Thoracic aorta (tissue), 2 donors: Measurements from ENCODE around the gene TM4SF18. TPM values are rescaled to one million over a fixed set of nuclear protein-coding genes. Genes with fewer than 3 reads are reported as not detected.
"Not testable (repeated sequence)": the region's sequence is repeated elsewhere in the genome, so short reads cannot be mapped to it uniquely, and the experiment has no call there.

Experiments
- ATAC-seq: fragments of 150-250 bp; one replicate; pipeline ENCODE4 v1.8.0; 2017; ENCODE audit warnings: low read depth; ENCODE audit not compliant: insufficient number of reproducible peaks, low FRiP score
- DNase-seq: peaks from one replicate; pipeline ENCODE4 v3.0.0-alpha.2; 2020; ENCODE audit warnings: low spot score
- H3K27ac ChIP-seq, 2 donors: fragments of 200-600 bp; sonication (generic); 1 replicate in 1 of 2; 2 replicates in 1 of 2; pipeline ENCODE4 v1.5.1; 2016; ENCODE audit warnings: mild to moderate bottlenecking in 2 of 2, moderate library complexity in 2 of 2
- H3K27me3 ChIP-seq: fragments of 200-600 bp; sonication (generic); replicated peaks from 2 replicates; pipeline ENCODE4 v1.6.0; 2016; ENCODE audit warnings: mild to moderate bottlenecking; ENCODE audit not compliant: insufficient read depth
- H3K36me3 ChIP-seq: fragments of 200-600 bp; sonication (generic); one replicate; pipeline ENCODE4 v1.5.1; 2016
- H3K4me1 ChIP-seq, 2 donors: fragments of 200-600 bp; sonication (generic); 1 replicate in 1 of 2; 2 replicates in 1 of 2; pipeline versions ENCODE4 v1.5.1 to v1.6.0; 2016; ENCODE audit warnings: low read depth in 2 of 2, mild to moderate bottlenecking in 1 of 2; ENCODE audit not compliant: control insufficient read depth in 1 of 2
- H3K4me3 ChIP-seq: fragments of 200-600 bp; sonication (generic); 2 replicates; pipeline ENCODE4 v1.5.1; 2016; ENCODE audit warnings: mild to moderate bottlenecking
- H3K9me3 ChIP-seq: fragments of 200-600 bp; sonication (generic); 2 replicates; pipeline ENCODE4 v1.5.1; 2016
- total RNA-seq, 2 donors: library from RNA; depleted of rRNA; stranded (reverse); fragments of >200 nt; gene quantifications; one replicate each; pipeline versions ENCODE4 v1.1.0 to v1.2.3, GENCODE V29; 2016
- TF ChIP-seq, protein P1 (sequence below): fragments of 200-600 bp; sonication (generic); IDR thresholded peaks from one replicate; pipeline ENCODE4 v1.5.1; 2019; ENCODE audit warnings: antibody characterized with exemption

TM4SF18 gene, protein sequence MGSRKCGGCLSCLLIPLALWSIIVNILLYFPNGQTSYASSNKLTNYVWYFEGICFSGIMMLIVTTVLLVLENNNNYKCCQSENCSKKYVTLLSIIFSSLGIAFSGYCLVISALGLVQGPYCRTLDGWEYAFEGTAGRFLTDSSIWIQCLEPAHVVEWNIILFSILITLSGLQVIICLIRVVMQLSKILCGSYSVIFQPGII
- 1 to 10 TPM; 1.9 to 4.9 TPM for total RNA-seq

DNA sequence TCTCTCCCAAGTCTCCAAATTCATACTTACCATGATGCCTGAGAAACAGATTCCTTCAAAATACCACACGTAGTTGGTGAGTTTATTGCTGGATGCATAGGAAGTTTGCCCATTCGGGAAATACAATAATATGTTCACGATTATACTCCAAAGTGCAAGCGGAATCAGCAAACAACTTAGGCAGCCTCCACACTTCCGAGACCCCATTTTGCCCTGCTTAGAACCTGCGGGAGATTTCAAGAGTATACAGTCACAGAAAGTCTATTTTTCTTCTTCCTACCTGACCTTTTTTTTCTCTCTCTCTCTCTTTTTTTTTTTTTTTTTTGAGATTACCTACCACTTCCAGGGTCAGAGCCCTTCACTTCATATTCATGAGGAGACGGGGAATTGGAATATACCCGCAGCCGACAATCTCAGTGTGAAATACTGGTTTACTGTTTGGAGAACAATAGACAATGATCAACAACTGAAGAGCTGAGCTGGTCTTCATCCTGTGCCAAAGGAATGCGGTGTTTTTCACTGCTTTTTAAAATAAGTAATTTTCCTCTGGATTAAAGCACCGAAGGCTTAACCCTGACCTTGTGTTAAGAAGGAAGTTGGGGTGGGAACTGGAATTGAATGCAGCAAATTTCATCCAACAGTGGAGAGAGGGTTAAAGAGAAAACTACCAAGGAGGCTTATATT lies at the start of gene TM4SF18:
Gene TM4SF18 (minus strand): TSS at position 461 of the 684 bp plus-strand sequence. CDS start 254 bp downstream, at position 207.
- peaks cover 11 to 34% of the 10 kb centered on the region in 2 donors for H3K4me1 ChIP-seq
- TF ChIP-seq, protein P1, sequence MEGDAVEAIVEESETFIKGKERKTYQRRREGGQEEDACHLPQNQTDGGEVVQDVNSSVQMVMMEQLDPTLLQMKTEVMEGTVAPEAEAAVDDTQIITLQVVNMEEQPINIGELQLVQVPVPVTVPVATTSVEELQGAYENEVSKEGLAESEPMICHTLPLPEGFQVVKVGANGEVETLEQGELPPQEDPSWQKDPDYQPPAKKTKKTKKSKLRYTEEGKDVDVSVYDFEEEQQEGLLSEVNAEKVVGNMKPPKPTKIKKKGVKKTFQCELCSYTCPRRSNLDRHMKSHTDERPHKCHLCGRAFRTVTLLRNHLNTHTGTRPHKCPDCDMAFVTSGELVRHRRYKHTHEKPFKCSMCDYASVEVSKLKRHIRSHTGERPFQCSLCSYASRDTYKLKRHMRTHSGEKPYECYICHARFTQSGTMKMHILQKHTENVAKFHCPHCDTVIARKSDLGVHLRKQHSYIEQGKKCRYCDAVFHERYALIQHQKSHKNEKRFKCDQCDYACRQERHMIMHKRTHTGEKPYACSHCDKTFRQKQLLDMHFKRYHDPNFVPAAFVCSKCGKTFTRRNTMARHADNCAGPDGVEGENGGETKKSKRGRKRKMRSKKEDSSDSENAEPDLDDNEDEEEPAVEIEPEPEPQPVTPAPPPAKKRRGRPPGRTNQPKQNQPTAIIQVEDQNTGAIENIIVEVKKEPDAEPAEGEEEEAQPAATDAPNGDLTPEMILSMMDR = no peak
- no peak for ATAC-seq
- DNase-seq = no peak
- no peaks in the 10 kb centered on the region for H3K36me3 ChIP-seq
- no peaks in the 10 kb centered on the region for H3K27me3 ChIP-seq
- no peaks in the 10 kb centered on the region for H3K9me3 ChIP-seq
- H3K27ac ChIP-seq = peak within 1 kb of the TSS in 1 of 2 donors; percentile 15
- H3K4me3 ChIP-seq = no peak within 1 kb of the TSS

DNA sequence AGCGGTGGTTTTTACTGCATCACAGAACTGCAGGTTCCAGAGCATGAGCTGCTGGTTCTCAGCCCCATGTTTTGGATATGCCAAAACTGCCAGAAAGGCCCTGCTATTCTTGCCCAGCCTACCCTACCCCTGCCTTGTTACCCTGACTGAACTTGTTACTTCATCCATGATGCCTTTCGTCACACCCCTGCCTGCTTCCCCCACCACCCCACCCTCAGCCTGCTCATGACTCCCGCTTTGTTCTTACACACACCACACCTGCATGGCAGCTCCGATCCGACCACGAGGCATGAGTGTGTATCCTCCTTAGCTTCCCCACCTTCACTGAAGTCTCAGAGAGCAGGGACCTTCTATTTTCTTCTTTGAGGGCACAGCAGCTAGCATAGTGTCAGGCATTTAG lies 49.1 kb upstream of the TM4SF18 start:
- Histone ChIP-seq H3K36me3 (no peaks in the 10 kb centered on the region), H3K9me3 (no peaks in the 10 kb centered on the region), H3K27me3 (no peaks in the 10 kb centered on the region), H3K4me1 (peaks cover 13 to 57% of the 10 kb centered on the region in 2 donors), H3K4me3 (no peak overlapping the region), H3K27ac (peak overlapping the region; percentile 26 to 48)
- ATAC-seq = no peak
- TF ChIP-seq, protein P1 = no peak
- DNase-seq = no peak

DNA sequence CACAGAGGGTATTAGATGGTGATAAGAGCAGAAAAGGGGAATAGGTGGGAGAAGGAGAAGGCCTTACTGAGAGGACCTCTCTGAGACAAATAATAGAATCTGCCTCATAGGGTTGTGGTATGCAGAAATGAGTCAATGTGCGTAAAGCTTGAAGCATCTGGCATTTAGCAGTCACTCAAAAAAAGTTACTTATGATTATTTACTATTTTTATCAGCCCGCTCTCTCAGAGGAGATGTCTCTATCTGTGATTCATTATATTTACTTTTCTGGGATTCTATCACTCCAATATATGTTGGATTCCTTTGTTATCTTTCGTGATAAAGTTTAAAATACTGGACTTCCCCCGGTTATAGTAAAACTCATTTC lies 48.6 kb upstream of the TM4SF18 start:
- Histone ChIP-seq H3K27ac (peak overlapping the region; percentile 36 to 48), H3K9me3 (no peaks in the 10 kb centered on the region), H3K27me3 (no peaks in the 10 kb centered on the region), H3K4me1 (peaks cover 13 to 53% of the 10 kb centered on the region in 2 donors), H3K36me3 (no peaks in the 10 kb centered on the region), H3K4me3 (no peak overlapping the region)
- TF ChIP-seq, protein P1 = no peak
- ATAC-seq (no peak), DNase-seq (no peak)

DNA sequence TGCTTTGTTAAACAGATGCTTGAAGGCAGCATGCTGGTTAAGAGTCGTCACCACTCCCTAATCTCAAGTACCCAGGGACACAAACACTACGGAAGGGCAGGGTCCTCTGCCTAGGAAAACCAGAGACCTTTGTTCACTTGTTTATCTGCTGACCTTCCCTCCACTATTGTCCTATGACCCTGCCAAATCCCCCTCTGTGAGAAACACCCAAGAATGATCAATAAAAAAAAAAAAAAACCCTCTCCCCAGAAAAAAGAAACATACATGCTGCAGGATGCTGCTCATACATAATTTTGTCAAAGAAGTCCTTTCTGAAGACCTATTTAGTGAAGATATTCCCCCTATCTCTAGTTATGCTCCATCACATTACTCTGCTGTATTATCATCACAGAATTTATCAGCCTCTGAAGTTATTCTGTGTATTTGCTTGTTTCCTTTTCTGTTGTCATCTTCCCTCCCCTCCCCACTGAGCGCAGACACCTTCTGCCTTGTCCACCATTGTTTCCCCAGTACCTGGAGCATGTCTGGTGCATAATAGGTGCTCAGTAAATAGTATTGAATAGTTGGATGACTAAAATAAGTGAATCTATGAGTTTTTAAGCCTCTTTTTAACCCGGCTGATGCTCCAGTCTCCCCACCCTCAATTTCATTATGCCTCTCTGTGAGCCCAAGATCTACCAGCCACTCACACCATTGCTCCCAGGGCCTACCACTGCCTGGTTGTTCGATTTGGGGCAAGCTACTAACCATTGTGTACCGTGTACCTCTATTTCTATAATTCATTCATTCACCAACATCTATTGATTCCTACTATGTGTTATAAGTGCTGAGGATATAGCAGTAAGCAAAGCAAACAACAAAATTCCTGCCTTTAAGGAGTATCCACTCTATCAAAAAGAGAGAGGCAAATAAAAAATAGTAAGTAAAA lies 48.0 kb upstream of the TM4SF18 start:
- Histone ChIP-seq H3K27ac (peak overlapping the region; percentile 36 to 48), H3K4me3 (no peak overlapping the region), H3K9me3 (no peaks in the 10 kb centered on the region), H3K36me3 (no peaks in the 10 kb centered on the region), H3K27me3 (no peaks in the 10 kb centered on the region), H3K4me1 (peaks cover 13 to 46% of the 10 kb centered on the region in 2 donors)
- ATAC-seq (no peak), DNase-seq (no peak)
- TF ChIP-seq, protein P1 = no peak

DNA sequence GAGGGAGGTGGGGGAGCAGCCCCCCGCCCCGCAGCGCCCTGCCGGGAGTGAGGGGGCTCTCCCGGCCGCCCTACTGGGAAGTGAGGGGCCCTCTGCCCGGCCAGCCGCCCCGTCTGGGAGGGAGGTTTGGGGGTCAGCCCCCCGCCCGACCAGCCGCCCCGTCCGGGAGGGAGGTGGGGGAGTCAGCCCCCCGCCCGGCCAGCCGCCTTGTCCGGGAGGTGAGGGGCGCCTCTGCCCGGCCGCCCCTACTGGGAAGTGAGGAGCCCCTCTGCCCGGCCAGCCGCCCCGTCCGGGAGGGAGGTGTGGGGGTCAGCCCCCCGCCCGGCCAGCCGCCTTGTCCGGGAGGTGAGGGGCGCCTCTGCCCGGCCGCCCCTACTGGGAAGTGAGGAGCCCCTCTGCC lies 46.8 kb upstream of the TM4SF18 start:
- H3K4me1 ChIP-seq = peaks cover 6 to 44% of the 10 kb centered on the region in 2 donors
- not testable (repeated sequence) for H3K36me3 ChIP-seq, H3K27ac ChIP-seq, H3K27me3 ChIP-seq, H3K9me3 ChIP-seq, ATAC-seq, DNase-seq, H3K4me3 ChIP-seq
